Gastrocnemius medialis (tissue), 4 donors: ENCODE measurements around the gene ABCB6. TPM values are rescaled to one million over a fixed set of nuclear protein-coding genes. Genes with fewer than 3 reads are reported as not detected.

Experiments
- ATAC-seq, 2 donors: fragments of 150-250 bp; one replicate each; pipeline ENCODE4 v1.9.1; 2016
- DNase-seq, 2 donors: peaks; one replicate each; pipeline ENCODE4 v3.0.0-alpha.2; 2019
- H3K27ac ChIP-seq, 4 donors: fragments of 200-600 bp; sonication (generic); 1 replicate in 1 of 4; 2 replicates in 3 of 4; pipeline ENCODE4 v1.5.1; 2016 to 2018; ENCODE audit warnings: mild to moderate bottlenecking in 2 of 4, moderate library complexity in 1 of 4
- H3K27me3 ChIP-seq, 3 donors: fragments of 200-600 bp; sonication (generic) in 2 of 3; 1 replicate in 1 of 3; 2 replicates in 2 of 3; pipeline versions ENCODE4 v1.5.1 to v1.6.0; 2016 to 2019; ENCODE audit warnings: mild to moderate bottlenecking in 1 of 3, moderate library complexity in 1 of 3
- H3K36me3 ChIP-seq, 2 donors: fragments of 200-600 bp; sonication (generic) in 1 of 2; one replicate each; pipeline ENCODE4 v1.5.1; 2017 to 2018
- H3K4me1 ChIP-seq, 2 donors: fragments of 200-600 bp; sonication (generic) in 1 of 2; one replicate each; pipeline ENCODE4 v1.5.1; 2016 to 2017; ENCODE audit warnings: mild to moderate bottlenecking in 2 of 2
- H3K4me3 ChIP-seq, 4 donors: fragments of 200-600 bp; sonication (generic) in 3 of 4; 1 replicate in 1 of 4; 2 replicates in 3 of 4; pipeline ENCODE4 v1.5.1; 2016 to 2019; ENCODE audit warnings: mild to moderate bottlenecking in 2 of 4
- H3K9me3 ChIP-seq, 3 donors: fragments of 200-600 bp; sonication (generic) in 2 of 3; 1 replicate in 1 of 3; 2 replicates in 2 of 3; pipeline ENCODE4 v1.5.1; 2016 to 2019
- CTCF ChIP-seq, 5 experiments: fragments of 450-650 bp in 3 of 5; fragments of 200-600 bp in 2 of 5; sonication (generic) in 2 of 5; IDR thresholded peaks in 4 of 5; conservative IDR thresholded peaks in 1 of 5; 1 replicate in 4 of 5; 2 replicates in 1 of 5; pipeline ENCODE4 v1.5.1; 2016 to 2019; ENCODE audit warnings: antibody characterized with exemption in 5 of 5, mild to moderate bottlenecking in 3 of 5, moderate library complexity in 3 of 5
- POLR2A ChIP-seq, 2 donors: fragments of 450-650 bp; IDR thresholded peaks; one replicate each; pipeline ENCODE4 v1.6.1; 2017; ENCODE audit warnings: antibody characterized with exemption in 2 of 2, mild to moderate bottlenecking in 2 of 2, moderate library complexity in 2 of 2
- in situ Hi-C, 4 donors: fragments of 200-750 bp; cut with MboI; loops; one replicate each; pipeline versions ENCODE4 v1.15.0 to v1.8.0; 2017; ENCODE audit warnings: low sequenced_read_pairs in 4 of 4
- intact Hi-C: fragments of 100-400 bp; cut with DNase I; formaldehyde crosslinking; loops from one replicate; pipeline ENCODE4 v1.15.1; 2023; ENCODE audit warnings: low total_unique reads
- total RNA-seq, 4 donors: library from RNA; depleted of rRNA; stranded (reverse); fragments of >200 nt; gene quantifications; one replicate each; pipeline versions ENCODE4 v1.1.0 to v1.2.3, GENCODE V29; 2016

ABCB6 gene
- total RNA-seq, 4 donors from 2014 or later, result 15.0 to 45.8 (median 31.8) TPM

GRCh38 chr2:219213486-219214071, 5.2 kb downstream of the ABCB6 start:
- ATAC-seq, result no peak
- Histone ChIP-seq H3K9me3 (no peaks in the 10 kb centered on the region), H3K36me3 (peaks cover 0 to 76% of the 10 kb centered on the region in 2 donors), H3K27ac (no peak overlapping the region), H3K4me3 (no peak overlapping the region), H3K4me1 (peaks cover 7 to 14% of the 10 kb centered on the region in 2 donors), H3K27me3 (no peaks in the 10 kb centered on the region)
- intact Hi-C loops, result no loop called here
- in situ Hi-C loops, result no loop called here
- DNase-seq, result no peak
- TF ChIP-seq CTCF (IDR thresholded peaks at IDR 0.05 in 4 of 5, conservative IDR thresholded peaks at IDR 0.05 in 1 of 5) (no peak), POLR2A (IDR thresholded peaks at IDR 0.05) (no peak)

- intact Hi-C loops, result no loop called here
- Histone ChIP-seq H3K36me3 (peaks cover 0 to 81% of the 10 kb centered on the region in 2 donors), H3K27me3 (no peaks in the 10 kb centered on the region)
Measured at GRCh38 chr2:219213026-219213415, 5.7 kb downstream of the ABCB6 start.

GRCh38 chr2:219210886-219211362, 7.8 kb downstream of the ABCB6 start:
- no peak overlapping the region for H3K27ac ChIP-seq
- H3K4me3 ChIP-seq, result no peak overlapping the region
- peaks cover 0 to 76% of the 10 kb centered on the region in 2 donors for H3K36me3 ChIP-seq
- H3K4me1 ChIP-seq, result peaks cover 15 to 17% of the 10 kb centered on the region in 2 donors
- intact Hi-C loops, result no loop called here
- ATAC-seq (no peak), DNase-seq (no peak)
- TF ChIP-seq CTCF (IDR thresholded peaks at IDR 0.05 in 4 of 5, conservative IDR thresholded peaks at IDR 0.05 in 1 of 5), result no peak
- no peak for TF ChIP-seq POLR2A (IDR thresholded peaks at IDR 0.05)
- H3K9me3 ChIP-seq, result no peaks in the 10 kb centered on the region
- H3K27me3 ChIP-seq, result no peaks in the 10 kb centered on the region
- in situ Hi-C loops, result no loop called here

More at GRCh38 chr2:219213026-219213415, 5.7 kb downstream of the ABCB6 start:
- in situ Hi-C loops, result no loop called here
- H3K4me3 ChIP-seq, result no peak overlapping the region
- H3K27ac ChIP-seq, result no peak overlapping the region
- ATAC-seq, result no peak
- no peaks in the 10 kb centered on the region for H3K9me3 ChIP-seq
- DNase-seq, result peak in 1 of 2 donors; percentile 5
- peaks cover 11% of the 10 kb centered on the region in 2 donors for H3K4me1 ChIP-seq
- TF ChIP-seq CTCF (IDR thresholded peaks at IDR 0.05 in 4 of 5, conservative IDR thresholded peaks at IDR 0.05 in 1 of 5) (no peak), POLR2A (IDR thresholded peaks at IDR 0.05) (no peak)

- DNase-seq, result no peak
- no peak overlapping the region for H3K27ac ChIP-seq
- ATAC-seq, result no peak
- TF ChIP-seq CTCF (IDR thresholded peaks at IDR 0.05 in 4 of 5, conservative IDR thresholded peaks at IDR 0.05 in 1 of 5) (no peak), POLR2A (IDR thresholded peaks at IDR 0.05) (no peak)
- H3K4me1 ChIP-seq, result peaks cover 16 to 21% of the 10 kb centered on the region in 2 donors
- no peaks in the 10 kb centered on the region for H3K27me3 ChIP-seq
- in situ Hi-C loops, result no loop called here
- H3K9me3 ChIP-seq, result no peaks in the 10 kb centered on the region
- peaks cover 0 to 70% of the 10 kb centered on the region in 2 donors for H3K36me3 ChIP-seq
- no peak overlapping the region for H3K4me3 ChIP-seq
- intact Hi-C loops, result no loop called here
Measured at GRCh38 chr2:219210196-219210885, 8.4 kb downstream of the ABCB6 start.
